Kidney glomerular epithelial cell (primary cell): ENCODE data around the gene SDK2.

Experiments
- DNase-seq: peaks from one replicate; lab custom pipeline; 2025; lab: John Stamatoyannopoulos, UW

SDK2 gene

GRCh38 chr17:73360961-73361761 is 283.1 kb downstream of the SDK2 start:
- no peak for DNase-seq

- no peak for DNase-seq
Observed at GRCh38 chr17:73359987-73360410, 284.2 kb downstream of the SDK2 start.

DNA sequence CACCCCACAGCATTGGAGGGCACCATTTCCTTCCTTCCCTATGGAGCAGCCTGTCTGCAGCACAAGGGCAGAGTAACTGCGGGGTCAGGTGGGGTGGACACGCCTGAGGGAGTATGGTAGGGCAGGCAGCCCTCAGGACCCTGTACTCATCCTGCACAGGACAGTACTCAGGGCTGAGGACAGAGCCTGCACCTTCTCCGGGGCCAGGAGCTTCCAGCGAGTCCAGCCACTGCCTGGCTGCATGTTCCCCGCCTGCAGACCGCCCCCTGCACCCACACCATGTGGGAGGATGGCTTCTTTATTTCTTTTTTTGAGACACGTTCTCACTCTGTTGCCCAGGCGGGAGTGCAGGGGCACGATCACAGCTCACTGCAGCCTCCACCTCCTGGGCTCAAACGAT is 284.9 kb downstream of the SDK2 start:
- DNase-seq: no peak

DNA sequence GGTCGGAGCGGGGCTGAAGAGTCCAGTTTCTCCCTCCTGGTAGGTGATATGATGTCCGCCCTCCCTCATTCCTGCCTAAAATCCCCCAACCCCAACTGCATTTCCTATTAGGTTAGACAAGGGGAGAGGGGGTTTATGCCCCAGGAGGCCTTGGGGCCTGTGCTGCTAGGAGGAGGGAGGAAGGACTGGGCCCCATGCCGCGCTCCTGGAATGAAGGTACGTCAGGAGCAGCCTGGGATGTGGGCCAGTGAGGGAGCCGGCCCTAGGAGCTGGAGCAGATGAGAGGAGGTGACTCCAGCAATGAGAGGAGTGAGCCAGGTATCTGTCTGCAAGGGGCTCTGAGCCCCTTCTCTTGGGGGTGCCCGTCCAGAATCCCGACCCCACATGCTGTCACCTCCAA is 285.6 kb downstream of the SDK2 start:
- no peak for DNase-seq

DNA sequence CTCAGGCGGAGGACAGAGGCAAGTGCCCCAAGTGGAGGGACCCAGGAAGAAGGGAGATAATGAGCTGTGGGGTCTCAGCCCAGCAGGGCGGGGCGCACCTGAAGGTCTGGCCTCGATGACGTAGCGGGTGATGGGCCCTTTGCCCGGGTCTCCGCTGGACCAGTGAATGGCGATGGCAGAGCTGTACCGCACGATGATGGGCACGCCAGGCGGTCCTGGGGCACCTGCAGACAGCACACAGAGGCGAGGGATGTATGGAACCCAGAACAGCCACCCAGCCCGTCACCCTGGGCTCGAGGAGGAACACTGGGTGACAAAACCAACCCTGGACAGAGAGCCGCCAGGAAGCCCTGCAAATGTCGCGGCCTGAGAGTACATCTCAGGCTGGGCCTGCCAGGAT is 286.3 kb downstream of the SDK2 start:
- no peak for DNase-seq

- no peak for DNase-seq
Observed at GRCh38 chr17:73357318-73357717, 286.9 kb downstream of the SDK2 start.

GRCh38 chr17:73356561-73357170 is 287.6 kb downstream of the SDK2 start:
- no peak for DNase-seq

DNA sequence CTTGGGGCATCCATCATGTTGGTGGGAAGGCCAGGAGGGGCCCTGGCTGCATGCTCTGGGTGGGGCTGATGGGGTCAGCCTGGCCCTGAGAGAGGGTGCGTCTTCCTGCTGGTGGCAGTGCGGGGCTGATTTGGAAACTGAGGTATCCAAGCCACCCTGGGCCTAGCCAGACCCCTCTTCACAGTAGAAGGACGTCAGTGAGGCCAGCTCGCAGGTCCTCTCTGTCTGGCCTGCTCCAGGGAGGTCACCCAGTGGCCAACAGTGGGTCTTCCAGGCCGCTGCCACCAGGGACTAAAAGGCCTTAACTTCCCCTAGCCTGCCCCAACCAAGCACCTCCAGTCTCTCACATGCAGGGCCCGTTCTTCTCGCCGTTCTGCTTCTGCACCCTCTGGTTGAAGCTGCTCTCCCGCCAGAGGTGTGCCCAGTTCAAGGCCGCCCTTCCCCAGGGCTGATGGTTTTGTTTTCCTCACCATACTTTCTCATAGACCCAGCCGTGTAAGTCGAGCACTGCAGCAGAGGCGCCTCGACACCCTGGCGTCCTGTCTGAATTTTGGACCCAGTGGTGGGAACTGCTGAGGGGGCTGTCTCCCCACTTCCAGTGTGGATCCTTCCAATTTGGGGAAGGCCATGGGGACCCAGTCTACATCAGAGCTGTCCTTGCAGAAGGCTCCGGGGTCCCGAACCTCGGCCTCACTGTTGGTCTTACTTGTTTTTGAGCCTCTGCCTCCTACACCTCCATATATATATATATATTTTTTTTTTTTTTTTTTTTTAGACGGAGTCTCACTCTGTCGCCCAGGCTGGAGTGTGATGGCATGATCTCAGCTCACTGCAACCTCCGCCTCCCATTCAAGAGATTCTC is 289.6 kb downstream of the SDK2 start:
- no peak for DNase-seq

- DNase-seq: no peak
Observed at GRCh38 chr17:73352261-73352660, 292.0 kb downstream of the SDK2 start.

DNA sequence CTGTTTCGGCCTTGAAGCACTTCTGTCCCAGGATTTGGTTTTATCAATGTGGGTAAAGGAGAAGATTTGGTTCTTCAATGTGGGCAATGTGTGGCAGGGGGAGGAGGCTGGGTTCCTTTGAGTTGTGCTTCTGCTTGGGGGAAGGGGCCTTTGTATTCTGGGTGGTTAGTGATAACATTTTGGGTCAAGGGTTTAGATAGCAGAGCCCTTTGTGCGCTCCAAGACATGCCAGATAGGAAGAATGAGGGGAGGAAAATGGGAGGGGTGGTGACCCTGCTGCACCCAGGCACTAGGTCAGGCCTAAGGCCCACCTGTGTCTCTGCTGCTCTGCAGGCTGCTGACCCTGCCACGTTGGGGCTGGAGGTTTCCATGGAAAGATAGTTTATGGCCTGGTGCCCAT is 292.5 kb downstream of the SDK2 start:
- DNase-seq: no peak

- no peak for DNase-seq
Observed at GRCh38 chr17:73350864-73351263, 293.4 kb downstream of the SDK2 start.

GRCh38 chr17:73349647-73350046 is 294.6 kb downstream of the SDK2 start:
- DNase-seq: no peak

DNA sequence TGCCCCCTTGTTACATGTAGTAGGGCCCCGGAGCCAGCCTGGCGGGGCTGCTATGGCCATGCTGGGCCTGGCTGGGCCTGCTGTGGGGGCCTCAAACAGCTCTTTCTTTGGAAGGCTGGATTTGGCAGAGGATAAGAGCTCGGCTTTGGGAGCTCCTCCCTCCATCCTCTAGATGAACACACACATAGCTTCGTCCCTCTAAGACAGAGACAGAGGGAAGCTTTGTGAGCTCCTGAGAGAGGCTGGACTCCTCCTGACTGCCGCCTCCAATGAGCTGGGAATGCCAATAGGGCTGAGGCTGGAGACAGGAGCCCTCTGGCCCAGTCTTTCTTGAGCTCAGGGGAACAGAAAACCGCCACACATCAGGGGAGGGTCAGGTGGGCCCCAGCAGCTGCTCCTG is 295.1 kb downstream of the SDK2 start:
- DNase-seq: no peak

- DNase-seq: no peak
Observed at GRCh38 chr17:73348829-73349095, 295.5 kb downstream of the SDK2 start.

DNA sequence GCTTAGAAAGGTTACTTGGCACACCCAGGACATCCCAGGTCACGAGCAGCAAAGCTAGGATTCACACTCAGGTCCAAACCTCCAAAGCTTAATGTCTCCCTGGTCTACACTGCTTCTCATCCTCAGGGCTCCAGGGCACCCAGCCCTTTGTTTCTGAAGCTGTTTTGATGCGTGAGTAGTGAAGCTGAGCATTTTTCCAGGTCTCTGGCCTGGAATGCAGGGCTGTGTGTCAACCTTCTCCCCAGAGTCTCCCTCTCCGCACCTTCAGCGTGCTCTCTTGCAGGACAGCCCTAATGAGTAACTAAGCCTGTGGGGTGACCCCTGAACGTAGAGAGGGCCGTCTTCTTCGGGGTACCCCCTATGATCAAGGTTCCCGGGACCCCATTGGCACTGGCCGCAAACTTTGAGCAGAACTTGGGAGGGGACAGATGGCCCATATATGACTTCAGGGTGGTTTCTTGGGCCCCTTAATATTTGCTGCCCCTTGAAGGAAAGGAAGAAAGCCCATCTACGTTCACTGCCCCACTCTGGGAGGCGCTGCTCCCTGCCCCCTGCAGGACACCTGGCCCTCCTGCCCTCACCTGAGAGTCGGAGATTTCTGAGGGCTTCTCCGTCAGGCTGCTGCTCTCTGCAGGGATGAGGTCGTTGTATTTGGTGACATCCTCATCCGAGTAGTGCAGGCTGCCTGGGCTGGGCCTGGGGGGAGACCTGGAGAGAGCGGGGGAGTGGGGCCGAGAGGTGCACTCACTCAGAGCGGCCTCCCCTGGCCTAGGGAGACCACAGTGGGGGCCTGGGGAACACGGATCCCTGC is 296.0 kb downstream of the SDK2 start:
- no peak for DNase-seq

DNA sequence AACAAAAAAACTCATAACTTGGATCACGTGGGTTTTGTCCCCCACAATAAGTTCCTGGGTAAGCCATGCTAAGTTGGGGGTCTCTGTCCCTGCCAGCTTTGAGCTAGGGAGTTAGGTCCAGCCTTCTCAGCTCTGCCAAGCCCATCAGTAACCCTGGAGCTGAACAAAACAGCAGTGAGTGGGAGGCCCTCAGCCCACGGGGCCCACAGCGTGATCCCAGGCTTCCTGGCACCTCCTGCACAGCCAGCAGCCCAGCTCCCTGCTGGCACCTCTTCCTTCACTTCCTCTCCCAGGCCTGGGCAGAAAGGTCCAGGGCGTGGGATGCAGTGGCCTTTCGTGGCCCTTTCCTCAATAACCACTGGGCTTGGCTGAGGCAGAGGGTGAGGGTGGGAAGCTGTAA is 296.9 kb downstream of the SDK2 start:
- DNase-seq: peak; percentile 12

GRCh38 chr17:73346501-73347162 is 297.6 kb downstream of the SDK2 start:
- DNase-seq: no peak

DNA sequence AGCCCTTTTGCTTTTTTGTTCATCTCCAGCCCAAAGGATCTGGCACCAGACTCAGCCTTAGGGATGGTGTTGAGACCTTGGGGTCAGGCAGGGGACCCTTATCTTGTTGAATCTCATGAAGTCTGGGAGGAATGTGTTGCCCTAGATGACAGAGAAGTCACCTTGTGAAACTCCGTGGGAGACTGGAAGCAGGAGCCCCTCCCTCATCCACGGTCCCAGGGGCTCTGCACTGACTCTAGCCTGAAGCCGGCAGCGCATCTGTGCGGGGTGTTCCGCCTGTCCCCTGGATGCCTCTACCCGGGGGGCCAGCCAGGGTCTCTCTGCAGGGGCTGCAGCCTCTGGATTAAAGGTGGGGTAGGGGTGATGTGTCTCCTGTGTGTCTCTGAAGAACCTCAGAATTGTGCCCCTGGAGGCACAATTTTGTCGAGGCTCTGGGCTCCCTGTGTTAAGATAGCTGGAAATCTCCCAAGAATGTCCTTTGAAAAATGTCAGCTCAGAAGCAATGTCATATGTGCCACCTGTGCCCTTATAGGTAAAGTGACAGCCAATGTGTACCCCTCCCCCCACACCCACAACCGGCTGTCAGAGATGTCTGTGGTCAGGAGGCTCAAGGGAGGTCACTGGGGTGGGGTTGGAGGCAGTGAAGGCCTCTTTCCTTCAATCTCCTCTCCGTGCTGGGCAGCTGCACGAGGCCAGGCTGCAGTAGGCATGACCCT is 300.3 kb downstream of the SDK2 start:
- no peak for DNase-seq

DNA sequence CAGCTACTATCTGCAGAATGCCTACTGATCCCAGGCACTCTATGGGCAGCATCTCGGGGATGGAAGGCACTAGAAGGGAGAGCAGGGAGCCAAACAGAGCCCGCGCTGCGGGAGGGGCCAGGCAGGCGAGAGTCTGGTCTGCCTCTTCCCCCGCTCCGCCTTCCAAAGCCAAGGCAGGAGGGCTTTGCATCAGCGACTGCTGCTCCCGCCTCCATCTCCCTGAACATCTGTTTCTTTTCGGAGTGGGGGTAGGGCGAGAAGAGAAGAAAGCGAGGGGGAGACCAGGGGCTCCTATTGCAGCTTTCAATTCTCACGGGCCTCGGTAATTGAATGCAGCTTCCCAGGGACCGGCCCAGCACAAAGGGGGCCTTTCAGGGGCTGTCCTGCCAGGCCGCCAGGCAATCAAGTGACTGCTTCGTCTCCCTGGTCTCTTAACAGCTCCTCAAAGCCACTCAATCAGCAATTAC is 301.0 kb downstream of the SDK2 start:
- peak; percentile 46 for DNase-seq

DNA sequence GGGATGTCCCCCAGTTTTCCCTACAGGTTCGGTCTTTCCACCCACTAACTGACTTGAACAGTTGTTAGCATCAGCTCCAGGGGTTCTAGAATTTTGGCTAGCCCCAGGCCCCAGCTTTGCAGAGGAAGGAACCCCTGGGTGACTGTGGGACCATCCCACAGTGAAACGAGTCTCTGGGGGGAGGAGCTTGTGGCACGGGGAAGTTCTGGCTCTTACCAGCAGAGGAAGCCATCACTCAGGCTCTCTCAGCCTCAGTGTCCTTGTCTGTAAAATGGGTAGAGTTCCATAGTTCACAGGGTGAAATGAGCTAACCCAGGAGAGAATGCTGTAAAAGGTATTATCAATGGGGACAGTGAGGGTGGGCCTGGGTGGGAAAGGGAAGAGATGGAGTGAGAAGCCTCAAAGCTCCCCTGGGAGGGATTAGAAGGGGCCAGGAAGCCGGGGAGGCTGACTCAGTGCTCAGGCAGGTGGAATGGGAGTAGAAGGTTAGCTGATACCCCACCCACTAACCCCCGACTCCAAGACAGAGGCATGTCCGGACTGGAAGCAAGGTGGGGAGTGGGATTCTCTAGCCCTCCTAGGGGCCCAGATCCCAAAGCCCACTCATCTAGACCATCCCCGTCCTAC is 301.6 kb downstream of the SDK2 start:
- peak; percentile 47 for DNase-seq
